Measurements from ENCODE around the gene ENTHD1.

DNA sequence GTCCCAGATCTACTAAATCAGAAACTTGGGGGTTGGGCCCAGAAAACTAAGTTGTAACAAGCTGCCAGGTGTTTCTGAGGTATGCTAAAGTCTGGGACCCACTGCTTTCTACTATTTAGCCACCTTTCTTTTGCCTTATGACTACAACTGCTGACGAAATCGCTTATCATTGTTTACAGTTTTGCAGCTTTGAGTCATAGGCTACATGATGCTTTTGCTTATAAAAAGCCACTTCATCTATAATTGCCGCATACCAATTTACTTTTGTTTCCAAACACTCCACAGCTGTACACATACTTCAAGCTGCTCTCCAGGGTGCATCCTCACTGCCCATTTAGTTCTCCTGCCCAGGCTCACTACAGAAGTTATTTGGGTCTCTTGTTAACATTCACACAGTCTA is 144.7 kb downstream of the ENTHD1 start:
- TF ChIP-seq, protein P1, sequence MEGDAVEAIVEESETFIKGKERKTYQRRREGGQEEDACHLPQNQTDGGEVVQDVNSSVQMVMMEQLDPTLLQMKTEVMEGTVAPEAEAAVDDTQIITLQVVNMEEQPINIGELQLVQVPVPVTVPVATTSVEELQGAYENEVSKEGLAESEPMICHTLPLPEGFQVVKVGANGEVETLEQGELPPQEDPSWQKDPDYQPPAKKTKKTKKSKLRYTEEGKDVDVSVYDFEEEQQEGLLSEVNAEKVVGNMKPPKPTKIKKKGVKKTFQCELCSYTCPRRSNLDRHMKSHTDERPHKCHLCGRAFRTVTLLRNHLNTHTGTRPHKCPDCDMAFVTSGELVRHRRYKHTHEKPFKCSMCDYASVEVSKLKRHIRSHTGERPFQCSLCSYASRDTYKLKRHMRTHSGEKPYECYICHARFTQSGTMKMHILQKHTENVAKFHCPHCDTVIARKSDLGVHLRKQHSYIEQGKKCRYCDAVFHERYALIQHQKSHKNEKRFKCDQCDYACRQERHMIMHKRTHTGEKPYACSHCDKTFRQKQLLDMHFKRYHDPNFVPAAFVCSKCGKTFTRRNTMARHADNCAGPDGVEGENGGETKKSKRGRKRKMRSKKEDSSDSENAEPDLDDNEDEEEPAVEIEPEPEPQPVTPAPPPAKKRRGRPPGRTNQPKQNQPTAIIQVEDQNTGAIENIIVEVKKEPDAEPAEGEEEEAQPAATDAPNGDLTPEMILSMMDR (IDR thresholded peaks at IDR 0.05): no peak
- no peak for TF ChIP-seq POLR2A (IDR thresholded peaks at IDR 0.05)
